GM08714 (cell line): ENCODE data around the gene NBEA.

Experiments used
- H3K4me3 ChIP-seq: fragments of 200-500 bp; sonication (Bioruptor generic); 2 replicates; pipeline ENCODE4 v1.5.1; 2014; ENCODE audit warnings: mild to moderate bottlenecking, low read length, inconsistent platforms
- ZNF274 ChIP-seq: IDR thresholded peaks from 2 replicates; pipeline ENCODE4 v1.6.1; 2012; ENCODE audit warnings: mild to moderate bottlenecking, low read depth, low read length

The NBEA gene

GRCh38 chr13:35716186-35716585 lies 774.1 kb downstream of the NBEA start:
- TF ChIP-seq ZNF274 = no peak
- no peak overlapping the region for H3K4me3 ChIP-seq

GRCh38 chr13:35716729-35717128 lies 774.7 kb downstream of the NBEA start:
- TF ChIP-seq ZNF274 = no peak
- no peak overlapping the region for H3K4me3 ChIP-seq

DNA sequence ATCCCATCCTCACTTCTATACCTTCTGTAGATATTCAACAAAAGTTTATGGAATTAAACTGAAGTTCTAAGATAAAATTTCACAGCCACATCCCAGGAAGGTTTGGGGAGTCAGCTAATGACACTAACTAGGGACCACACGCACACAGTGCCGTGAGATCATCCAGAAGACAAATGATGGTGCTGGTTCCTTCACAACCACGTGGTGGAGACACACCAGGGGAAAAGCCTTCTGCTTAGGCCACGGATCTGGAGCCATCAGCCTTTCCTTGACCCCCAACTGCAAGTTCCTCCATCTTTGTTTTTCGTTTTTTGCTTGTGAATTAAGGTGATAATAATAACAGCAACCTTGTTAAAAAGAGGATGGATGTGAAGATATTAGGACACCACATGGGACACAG lies 776.0 kb downstream of the NBEA start:
- no peak overlapping the region for H3K4me3 ChIP-seq
- TF ChIP-seq ZNF274 = no peak

DNA sequence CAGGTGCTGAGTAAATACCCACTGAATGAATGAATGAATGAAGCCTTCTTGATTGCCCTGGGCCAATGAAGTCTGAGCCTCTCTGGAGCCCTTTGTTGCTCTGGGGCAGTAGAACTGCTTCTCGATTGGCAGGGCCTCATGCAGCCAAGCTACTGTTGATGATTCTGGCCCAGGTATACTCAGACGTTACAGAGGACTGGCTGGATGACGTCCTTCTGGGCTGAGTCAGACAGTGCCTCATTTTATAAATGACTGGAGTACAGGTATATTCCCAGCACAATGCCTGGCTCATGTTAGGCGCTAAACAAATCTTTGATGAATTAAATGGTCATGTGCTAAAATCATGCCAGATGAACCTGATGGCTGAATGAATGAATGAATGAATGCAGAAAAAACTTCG lies 778.2 kb downstream of the NBEA start:
- H3K4me3 ChIP-seq = no peak overlapping the region
- no peak for TF ChIP-seq ZNF274

GRCh38 chr13:35720690-35721554 lies 778.9 kb downstream of the NBEA start:
- H3K4me3 ChIP-seq = no peak overlapping the region
- TF ChIP-seq ZNF274 = no peak
